ENCODE results near the gene KIAA1549. TPM values are rescaled to one million over a fixed set of nuclear protein-coding genes. Genes with fewer than 3 reads are reported as not detected.

Gene KIAA1549
- total and polyA plus RNA-seq, 2 of the 4 experiments (the other 2 are of a cell fraction): 1.3 to 3.3 TPM

GRCh38 chr7:138796038-138796615, 185.1 kb downstream of the KIAA1549 start:
- no peak overlapping the region for H2AK5ac ChIP-seq (ENCODE audit: low read depth, low read length)
- H3K4ac ChIP-seq (ENCODE audit: low read depth, low read length): no peak overlapping the region
- no peak overlapping the region for H2BK5ac ChIP-seq (ENCODE audit: low read depth, low read length, poor library complexity, severe bottlenecking)
- CTCF ChIA-PET: no interaction called here
- H3K79me1 ChIP-seq (ENCODE audit: low read depth in 1 of 2, low read length in 2 of 2): no peaks in the 10 kb centered on the region
- no peaks in the 10 kb centered on the region for H4K20me1 ChIP-seq (ENCODE audit: insufficient read depth, low read length)
- H4K5ac ChIP-seq (ENCODE audit: low read depth, low read length): no peak overlapping the region
- TF ChIP-seq ELK1 (IDR thresholded peaks at IDR 0.05; ENCODE audit: borderline replicate concordance, low read depth, low read length) (no peak), BHLHE40 (IDR thresholded peaks at IDR 0.05; ENCODE audit: low read depth, low read length) (no peak), CEBPB (IDR thresholded peaks at IDR 0.05; ENCODE audit: low read depth, low read length) (no peak), NFE2L2 (IDR thresholded peaks at IDR 0.05; ENCODE audit: low read depth, low read length) (no peak), MXI1 (IDR thresholded peaks at IDR 0.05; ENCODE audit: borderline replicate concordance, low read depth, low read length) (no peak), CHD1 (IDR thresholded peaks at IDR 0.05; ENCODE audit: low read depth, low read length) (no peak)
- H2BK20ac ChIP-seq (ENCODE audit: low read depth, low read length): no peak overlapping the region
- no peak overlapping the region for H2AK9ac ChIP-seq (replicated peaks; ENCODE audit: low read depth, low read length, poor library complexity)
- H2AFZ ChIP-seq (replicated peaks; ENCODE audit: low read length, poor library complexity): no peak overlapping the region
- in situ Hi-C loops (cut with MboI; ENCODE audit: low sequenced_read_pairs): no loop called here
- no peak overlapping the region for H2BK15ac ChIP-seq (ENCODE audit: low read depth, low read length)
- dilution Hi-C loops (cut with HindIII; ENCODE audit: low sequenced_read_pairs, unreplicated experiment): no loop called here
- no peaks in the 10 kb centered on the region for H3K4me1 ChIP-seq (ENCODE audit: control insufficient read depth, insufficient read depth, low read length)
- H2BK120ac ChIP-seq (ENCODE audit: low read depth, low read length): no peak overlapping the region
- H3K27ac ChIP-seq (ENCODE audit: insufficient read depth, low read length): no peak overlapping the region
- H3K14ac ChIP-seq (replicated peaks; ENCODE audit: low read depth, low read length): no peak overlapping the region
- no peak overlapping the region for H3K56ac ChIP-seq (ENCODE audit: extremely low read depth, insufficient read depth, low read length)
- DNase-seq: no peak
- no peaks in the 10 kb centered on the region for H3K36me3 ChIP-seq (ENCODE audit: control insufficient read depth, insufficient read depth, low read length)
- no peak overlapping the region for H3K4me2 ChIP-seq (ENCODE audit: low read depth, low read length)
- no peak overlapping the region for H4K8ac ChIP-seq (ENCODE audit: low read depth in 2 of 2, low read length in 2 of 2)
- H3K9ac ChIP-seq (ENCODE audit: low read depth, low read length): no peak overlapping the region
- H3K9me3 ChIP-seq (ENCODE audit: control insufficient read depth, insufficient read depth, low read length): no peaks in the 10 kb centered on the region
- no peak overlapping the region for H3K23ac ChIP-seq (ENCODE audit: low read depth, low read length)
- no peaks in the 10 kb centered on the region for H3K27me3 ChIP-seq (ENCODE audit: control insufficient read depth, insufficient read depth, low read length)
- 52% methylated on average over 6 of the region's 9 CpGs; no CpG with 5 or more reads in 1 of the 2 experiments for WGBS, 2 experiments (ENCODE audit: extremely low coverage in 2 of 2, insufficient read length in 1 of 2)
- H3K9me1 ChIP-seq (ENCODE audit: insufficient read depth, low read length): no peaks in the 10 kb centered on the region; the same call in 1 of the 2 replicates
- no TSS peak for BruUV-seq (replicated peaks)
- H3K4me3 ChIP-seq (ENCODE audit: insufficient read depth, low read depth, low read length): no peak overlapping the region
- no peak overlapping the region for H4K91ac ChIP-seq (ENCODE audit: insufficient read depth, low read depth, low read length)
- H3K18ac ChIP-seq (ENCODE audit: low read depth, low read length): no peak overlapping the region
- intact Hi-C loops (cut with micrococcal nuclease): no loop called here
- ATAC-seq (ENCODE audit: low read depth): no peak
- POLR2A ChIA-PET (ENCODE audit: unreplicated experiment): no interaction called here
